Activated gamma-delta T cell treated with Interleukin-2 at 50 U/mL for 16 hours (primary cell): ENCODE data around the gene STRIP2.
"Not testable (repeated sequence)": the region's sequence is repeated elsewhere in the genome, so short reads cannot be mapped to it uniquely, and the experiment has no call there.

Source experiments
- DNase-seq: peaks from one replicate; pipeline ENCODE4 v3.0.0-alpha.2; 2020

STRIP2 gene

DNA sequence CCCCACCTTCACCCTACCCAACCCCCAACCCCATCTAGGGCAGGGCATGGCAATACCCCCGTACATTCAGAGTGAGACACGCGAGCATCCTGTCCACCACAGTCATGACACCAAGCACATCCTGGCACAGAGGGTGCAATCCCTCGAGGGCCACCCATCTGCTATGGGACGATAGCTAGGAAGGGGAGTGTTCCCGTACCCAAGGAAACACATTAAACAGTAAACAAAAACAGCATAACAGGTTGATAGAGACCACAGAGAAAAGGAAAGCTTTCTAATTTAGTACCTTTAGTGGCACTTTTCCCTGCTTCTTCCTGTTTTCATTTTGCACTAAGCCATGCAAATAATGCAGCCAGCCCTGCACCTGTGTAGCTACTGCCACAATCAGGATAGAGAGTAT, 65.8 kb downstream of the STRIP2 start:
- no peak for DNase-seq

DNA sequence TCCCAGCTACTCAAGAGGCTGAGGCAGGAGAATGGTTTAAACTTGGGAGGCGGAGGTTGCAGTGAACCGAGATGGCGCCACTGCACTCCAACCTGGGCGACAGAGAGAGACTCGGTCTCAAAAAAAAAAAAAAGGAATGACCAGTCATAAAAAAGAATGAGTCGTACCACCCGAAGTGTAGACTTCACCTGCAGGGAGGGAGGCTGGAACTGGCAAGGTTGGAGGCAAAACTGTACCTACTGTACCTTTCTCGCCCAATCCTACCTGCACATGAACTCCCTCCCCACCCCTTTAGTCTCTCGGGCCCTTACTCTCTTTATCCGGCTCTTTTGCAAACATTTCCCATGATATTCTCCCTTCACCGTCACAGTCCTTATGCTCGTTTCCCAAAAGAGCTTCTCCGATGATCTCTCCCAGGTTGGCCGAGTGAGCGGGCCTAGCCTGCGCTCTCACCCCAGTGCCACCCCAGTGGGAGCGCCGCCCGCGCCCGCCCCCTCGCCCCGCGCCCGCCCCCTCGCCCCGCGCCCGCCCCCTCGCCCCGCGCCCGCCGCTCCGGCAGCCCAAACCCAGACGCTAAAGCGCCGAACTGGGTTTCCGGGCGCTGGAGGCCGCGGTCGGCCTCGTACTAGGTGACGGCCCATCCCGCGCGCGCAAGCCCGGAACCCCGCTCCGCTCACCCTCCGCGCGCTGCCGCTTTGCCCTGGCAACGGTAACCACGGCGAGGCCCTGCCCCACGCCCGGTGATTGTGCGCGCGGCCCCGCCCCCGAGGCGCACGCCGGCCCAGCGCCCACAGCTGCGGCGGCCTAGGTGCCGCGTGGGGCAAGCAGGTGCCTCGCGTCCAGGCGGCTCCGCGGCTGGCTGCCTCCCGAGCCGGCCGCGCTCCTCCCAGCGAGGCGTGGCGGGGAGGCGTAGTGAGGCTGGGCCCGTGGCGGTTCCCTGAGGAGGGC, 67.8 kb downstream of the STRIP2 start, which contains the start of gene SMKR1:
Gene SMKR1, plus strand, starts transcription at position 772 of the 948 bp plus-strand sequence. CDS start 294 bp downstream, outside the sequence.
- DNase-seq: peak; percentile 91

DNA sequence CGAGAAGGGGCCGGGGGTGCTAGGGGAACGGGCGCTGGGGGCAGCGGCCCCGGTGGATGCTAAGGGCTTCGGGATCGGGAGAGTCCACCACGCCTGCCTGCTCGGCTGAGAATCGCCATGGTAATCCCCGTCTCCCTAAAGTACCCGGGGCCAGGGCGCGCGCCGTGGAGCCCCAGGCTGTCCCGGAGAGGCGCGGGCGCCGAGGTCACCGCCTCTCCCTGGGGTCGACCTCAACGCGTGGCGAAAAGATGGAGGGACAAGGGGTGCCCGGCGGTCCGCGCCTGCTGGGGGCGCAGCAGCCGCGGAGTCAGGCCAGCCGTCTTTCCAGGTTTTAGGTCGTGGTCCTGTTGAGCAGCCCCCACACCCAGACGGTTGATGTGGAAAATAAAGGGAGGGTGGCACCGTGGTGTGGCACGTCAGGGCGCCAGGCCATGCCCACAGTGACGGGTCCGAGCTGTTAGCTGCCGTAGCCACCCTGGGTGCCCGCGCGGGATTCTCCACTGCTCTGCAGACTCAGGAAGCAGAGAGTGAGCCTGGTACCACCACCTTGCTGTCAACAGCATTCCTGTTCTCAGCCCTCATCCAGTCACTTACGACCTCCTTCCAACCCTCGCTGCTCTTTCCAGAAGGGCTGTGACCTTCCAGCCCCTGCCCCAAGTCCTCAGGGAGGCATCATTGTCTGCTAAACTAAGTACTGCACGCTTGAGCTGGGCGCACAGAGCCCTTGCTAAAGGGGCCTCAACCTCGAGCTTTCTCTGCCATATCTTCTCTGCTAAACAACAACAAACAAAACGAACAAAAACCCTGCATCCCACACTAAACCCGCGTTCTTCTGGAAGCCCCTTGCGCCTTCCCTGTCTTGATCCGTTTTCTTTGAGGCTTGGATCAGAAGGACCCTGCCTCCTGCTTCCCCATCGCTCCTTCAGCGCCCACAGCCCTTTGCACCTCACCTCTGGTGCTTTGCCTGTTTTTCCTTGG, 68.8 kb downstream of the STRIP2 start:
- no peak for DNase-seq

DNA sequence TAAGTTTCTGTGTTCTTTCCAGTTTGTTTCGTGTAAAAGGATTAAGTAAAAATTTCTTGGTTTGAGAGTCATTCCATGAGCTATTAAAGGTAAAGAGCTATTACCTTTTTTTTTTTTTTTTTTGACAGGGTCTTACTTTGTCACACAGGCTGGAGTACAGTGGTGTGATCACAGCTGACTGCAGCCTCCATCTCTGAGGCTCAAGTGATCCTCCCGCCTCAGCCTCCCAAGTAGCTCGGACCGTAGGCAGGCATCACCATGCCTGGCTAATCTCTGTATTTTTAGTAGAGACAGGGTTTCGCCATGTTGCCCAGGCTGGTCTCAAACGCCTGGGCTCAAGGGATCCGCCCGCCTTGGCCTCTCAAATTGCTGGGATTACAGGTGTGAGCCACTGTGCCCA, 69.5 kb downstream of the STRIP2 start:
- DNase-seq: no peak

DNA sequence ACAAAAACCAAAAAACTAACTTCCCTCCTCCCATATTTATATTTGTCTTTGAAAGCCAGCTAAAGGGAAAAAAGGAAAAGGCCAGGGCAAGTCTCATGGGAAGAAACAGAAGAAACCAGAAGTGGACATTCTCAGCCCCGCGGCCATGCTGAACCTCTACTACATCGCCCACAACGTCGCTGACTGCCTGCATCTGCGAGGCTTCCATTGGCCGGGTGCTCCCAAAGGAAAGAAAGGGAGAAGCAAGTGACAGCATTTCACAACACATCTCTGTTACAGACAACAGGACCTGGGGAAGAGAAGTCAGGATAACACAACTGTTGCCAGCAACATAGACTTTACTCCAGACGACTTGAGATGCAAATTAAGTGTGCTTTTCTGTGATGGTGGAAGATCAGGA, 78.0 kb downstream of the STRIP2 start:
- DNase-seq: no peak

DNA sequence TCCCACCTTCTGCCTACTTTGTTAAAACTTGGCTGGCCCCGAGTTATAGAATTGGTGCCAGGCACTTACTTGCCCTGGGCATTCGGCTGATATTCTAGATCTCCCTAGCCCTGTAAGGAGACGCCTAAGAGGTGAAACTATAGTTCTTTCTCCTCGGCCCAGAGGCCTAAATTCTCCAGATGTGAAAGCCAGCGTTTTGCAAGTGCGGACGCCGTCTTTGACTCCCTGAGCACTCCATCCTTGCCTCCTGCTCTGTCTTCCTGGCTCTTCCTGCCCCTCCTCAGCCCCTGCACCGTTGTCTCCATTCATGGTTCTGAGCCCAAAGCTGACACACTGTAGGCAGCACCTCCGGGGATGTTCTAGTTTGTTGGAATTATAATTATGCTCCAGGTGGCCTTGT, 79.3 kb downstream of the STRIP2 start:
- DNase-seq: no peak

DNA sequence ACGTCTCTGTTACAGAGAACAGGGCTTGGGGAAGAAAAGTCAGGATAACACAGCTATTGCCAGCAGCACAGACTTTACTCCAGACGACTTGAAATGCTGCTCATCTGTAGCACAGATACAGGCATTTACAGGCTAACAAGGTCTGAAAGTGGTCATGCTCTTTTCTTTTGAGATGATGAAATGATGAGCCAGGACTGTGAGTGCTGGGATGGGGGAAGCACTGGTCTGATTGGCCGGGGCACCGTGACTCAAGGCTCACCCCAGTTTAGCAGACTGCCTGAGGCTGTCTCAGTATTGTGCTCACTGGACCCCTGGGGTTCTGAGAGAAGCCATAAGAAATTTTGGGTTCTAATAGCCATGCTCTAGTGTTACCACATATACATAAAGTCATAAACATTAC, 80.5 kb downstream of the STRIP2 start:
- no peak for DNase-seq

DNA sequence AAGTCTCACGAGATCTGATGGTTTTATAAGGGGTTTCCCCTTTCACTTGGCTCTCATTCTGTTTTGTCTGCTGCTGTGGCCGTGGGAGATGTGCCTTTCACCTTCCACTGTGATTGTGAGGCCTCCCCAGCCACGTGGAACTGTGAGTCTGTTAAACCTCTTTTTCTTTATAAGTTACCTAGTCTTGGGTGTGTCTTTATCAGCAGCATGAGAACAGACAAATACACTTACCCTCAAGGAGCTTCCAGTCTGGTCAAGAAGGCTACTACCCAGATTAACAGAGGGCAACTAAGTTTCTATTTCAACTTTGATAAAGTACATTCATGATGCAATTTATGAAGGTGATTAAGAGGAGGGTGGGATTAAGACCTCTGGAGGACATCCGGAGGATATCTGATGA, 81.1 kb downstream of the STRIP2 start:
- no peak for DNase-seq

DNA sequence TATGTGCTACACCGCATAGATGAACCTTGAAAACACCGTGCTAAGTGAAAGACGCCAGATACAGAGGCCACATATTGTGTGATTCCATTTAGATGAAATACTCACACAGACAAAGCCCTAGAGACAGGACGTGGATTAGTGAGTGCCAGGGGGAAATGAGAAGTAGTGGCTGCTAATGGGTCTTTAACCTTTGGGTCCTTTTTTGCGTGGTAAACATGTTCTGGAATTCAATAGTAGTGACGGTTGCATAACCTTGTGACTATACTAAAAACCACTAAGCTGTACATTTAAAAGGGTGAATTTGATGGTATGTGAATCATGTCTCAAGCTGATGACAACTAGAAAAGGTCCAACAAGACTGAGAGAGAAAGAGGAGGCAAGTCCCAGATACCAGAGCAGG, 83.7 kb downstream of the STRIP2 start:
- no peak for DNase-seq

DNA sequence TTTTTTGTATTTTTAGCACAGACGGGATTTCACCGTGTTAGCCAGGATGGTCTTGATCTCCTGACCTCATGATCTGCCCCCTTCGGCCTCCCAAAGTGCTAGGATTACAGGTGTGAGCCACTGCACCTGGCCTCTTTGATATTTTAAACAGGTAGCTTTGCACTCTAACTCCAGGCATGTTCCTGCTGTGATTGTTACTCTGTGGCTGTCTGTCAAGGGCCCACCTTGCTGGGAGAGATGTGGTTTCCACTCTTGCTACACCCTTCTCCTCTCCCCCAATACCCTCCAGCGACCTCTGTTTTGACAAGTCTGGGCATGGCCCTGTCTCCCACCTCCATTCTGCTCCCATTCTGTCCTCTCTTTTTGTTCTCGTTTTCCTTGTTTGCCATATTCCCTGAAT, 85.2 kb downstream of the STRIP2 start:
- no peak for DNase-seq

DNA sequence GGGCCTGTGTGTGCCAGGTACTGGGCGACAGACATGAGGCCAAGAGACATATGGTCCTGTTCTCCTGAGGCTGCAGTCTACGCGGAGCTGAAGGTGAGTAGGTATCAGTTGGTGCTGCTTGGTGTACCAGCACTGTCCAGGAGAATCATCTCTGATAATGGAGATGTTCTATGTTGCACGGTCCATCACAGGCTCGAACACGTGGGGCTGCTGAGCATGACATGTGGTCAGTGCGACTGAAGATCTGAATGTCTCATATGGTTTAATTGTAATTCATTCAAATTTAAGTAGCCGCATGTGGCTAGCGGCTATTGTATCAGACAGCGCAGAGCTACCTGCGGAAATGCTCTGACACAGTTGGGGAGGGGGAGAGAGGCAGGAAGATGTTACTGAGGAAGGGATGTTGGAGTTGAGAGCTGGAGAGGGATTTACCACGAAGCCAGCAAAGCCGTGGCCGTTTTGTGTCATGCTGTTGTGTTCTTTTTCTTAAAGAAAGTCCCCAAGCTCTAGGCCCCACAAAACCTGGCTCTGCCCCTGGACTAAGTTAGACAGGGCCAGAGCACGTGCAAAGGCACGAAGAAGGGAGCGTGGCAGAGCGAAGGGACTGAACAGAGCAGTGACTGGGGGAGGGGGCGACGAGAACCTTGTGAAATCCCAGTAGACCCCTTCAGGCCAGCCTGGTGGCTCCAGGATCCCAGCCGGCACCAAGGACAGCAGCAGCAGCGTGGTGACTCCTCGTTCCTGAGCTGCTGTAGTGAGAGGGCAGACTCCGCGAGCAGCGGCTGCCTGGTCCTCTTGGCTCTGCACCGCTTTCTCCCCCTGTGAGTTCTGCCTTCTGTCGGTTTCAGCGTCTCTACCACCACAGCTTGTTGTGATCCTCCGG, 88.1 kb downstream of the STRIP2 start:
- DNase-seq: no peak

DNA sequence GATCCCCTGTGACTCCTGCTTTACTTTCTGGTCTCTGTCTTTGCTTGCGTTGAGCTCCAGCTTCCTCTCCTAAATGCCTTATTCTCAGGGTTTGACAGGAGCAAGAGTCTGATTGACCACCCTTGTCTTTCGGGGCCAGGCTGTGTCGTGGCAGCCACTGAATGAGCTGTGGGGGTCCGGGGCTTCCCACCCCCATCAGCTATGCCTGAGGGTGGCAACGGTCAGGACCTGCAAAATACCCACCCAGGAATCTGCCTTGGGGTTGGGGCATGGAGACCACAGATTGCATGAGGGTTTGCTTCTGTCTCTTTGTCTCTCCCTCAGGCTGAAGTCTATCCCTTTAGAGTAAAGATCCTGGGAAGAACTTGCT, 88.7 kb downstream of the STRIP2 start:
- no peak for DNase-seq

DNA sequence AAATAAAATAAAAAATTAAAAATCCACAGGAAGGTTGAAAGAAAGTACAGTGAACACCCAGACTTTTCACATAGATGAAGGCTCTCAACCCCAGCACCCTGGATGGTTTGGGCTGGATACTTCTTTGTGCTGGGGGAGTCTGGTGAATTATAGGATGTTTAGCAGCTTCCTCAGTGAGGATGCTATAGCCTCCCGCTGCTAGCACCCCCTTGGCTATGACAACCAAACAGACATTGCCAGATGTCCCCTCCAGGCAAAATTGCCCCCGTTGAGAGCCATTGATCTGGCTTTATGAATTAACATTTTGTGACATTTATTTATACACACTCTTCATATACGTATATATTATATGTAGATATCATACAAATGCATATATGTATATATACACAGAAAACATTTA, 89.7 kb downstream of the STRIP2 start:
- DNase-seq: no peak

DNA sequence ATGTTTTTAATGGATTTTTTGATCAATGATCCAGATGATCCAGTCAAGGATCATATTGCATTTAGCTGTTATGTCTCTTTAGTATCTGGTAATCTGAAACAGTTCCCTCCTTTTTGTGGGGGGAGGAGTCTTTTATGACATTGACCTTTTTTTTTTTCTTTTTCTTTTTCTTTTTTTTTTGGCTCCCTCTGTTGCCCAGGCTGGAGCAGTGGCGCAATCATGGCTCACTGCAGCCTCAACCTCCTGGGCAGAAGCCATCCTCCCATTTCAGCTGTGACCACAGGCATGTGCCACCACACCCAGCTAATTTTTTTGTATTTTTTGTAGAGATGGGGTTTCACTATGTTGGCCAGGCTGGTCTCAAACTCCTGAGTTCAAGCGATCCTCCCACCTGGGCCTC, 90.2 kb downstream of the STRIP2 start:
- not testable (repeated sequence) for DNase-seq

DNA sequence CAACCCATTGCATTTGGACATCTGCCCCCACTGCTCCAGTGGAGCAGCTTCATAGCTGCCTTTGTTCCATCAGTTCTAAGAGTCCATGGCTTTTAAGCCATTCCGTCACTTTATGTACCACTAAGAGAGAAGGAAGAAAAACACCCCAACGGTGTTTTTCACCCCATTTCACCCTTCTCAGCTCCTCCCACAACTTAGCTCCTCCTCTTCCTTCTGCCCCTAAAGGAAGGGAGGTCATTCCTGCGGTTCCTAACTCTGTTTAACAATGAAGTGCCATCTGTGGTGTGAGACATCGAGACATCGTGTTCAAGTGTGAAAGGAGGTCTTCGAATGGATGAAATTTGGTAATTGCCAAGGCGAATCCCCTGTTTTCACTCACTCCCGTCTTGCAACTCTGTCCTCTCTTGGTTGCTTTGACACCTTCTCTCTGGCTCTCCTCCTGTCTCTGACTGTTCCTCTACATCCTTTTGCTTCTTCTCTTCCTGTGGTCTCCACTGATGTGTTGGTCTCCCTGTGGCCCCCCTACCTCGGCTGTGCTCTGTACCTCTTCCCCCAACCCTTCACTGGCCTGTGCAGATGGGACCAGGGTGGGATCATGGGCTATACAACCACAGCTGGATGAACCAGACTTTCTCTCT, 91.1 kb downstream of the STRIP2 start:
- DNase-seq: no peak

DNA sequence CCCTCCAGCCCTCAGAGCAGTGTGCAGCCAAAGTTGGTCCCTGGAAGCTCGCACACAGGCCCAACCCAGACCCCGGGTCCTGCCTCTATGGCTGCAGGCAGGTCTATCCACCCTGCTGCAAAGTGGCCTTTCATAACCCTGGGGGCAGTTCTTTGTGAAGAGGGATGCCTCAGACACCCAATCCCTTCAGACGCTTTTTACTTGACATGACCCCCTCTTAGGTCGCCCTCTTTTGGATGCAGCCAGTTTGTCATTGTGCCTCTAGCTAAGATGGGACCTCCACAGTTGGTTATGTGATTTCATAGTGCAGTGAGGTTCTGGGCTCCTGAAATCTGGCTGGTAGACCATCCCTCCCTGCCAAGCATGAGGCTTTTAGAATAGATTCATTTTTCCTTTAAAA, 95.4 kb downstream of the STRIP2 start:
- no peak for DNase-seq

DNA sequence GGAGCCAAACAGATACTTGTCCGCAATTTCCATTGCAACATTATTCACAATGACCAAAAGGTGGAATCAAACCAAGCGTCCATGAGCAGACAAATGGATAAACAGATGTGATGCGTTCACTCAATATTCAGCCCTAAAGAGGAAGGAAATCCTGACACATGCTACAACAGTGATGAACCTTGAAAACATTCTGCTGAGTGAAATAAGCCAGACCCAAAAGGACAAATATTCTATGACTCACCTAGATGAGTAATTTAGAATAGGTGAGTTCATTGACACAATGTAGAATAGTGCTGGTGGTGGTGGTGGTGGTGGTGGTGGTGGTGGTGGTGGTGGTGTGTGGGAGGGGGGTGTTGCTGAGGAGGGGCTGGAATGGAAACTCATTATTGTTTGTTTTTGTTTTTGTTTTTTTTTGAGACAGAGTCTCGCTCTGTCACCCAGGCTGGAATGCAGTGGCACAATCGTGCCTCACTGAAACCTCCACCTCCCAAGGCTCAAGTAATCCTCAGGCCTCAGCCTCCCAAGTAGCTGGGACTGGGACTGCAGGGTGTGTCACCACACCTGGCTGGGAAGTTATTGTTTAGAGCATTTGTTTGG, 96.7 kb downstream of the STRIP2 start:
- peak; percentile 27 for DNase-seq

DNA sequence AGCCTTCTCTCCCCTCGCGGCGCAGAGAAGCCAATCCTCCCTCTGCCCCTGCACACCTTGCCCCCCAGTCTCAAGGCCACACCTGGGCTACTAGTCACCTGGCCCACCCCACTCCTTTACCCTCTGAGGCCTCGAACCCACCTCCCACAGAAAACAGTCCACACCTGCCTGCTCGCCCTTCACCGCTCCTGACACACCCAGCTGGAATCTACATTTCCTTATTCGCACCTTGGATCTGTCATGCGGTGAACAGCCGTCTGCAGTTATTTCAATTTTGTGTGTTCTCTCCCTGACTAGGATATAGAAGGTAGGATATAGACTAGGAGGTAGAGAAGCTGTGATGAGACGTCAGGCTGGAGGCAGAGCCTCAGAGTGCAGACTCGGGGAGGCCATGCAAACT, 97.5 kb downstream of the STRIP2 start:
- no peak for DNase-seq

DNA sequence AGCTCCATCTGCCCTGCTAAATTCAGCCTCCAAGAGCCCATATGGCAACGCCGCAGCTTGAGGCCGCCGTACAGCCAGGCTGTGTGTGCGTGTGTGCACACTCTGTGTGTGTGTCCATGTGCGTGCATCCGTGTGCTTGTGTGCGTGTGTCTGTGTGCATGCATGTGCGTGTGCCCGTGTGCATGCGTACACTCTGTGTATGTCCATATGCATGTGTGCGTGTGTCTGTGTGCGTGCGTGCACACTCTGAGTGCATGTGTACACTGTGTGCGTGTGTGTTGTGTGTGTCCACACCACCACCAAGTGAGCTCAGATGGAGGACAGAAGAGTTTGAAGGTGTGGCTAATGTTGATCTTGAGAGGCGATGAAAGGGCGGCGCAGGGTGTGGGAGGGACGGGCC, 98.1 kb downstream of the STRIP2 start:
- DNase-seq: no peak

DNA sequence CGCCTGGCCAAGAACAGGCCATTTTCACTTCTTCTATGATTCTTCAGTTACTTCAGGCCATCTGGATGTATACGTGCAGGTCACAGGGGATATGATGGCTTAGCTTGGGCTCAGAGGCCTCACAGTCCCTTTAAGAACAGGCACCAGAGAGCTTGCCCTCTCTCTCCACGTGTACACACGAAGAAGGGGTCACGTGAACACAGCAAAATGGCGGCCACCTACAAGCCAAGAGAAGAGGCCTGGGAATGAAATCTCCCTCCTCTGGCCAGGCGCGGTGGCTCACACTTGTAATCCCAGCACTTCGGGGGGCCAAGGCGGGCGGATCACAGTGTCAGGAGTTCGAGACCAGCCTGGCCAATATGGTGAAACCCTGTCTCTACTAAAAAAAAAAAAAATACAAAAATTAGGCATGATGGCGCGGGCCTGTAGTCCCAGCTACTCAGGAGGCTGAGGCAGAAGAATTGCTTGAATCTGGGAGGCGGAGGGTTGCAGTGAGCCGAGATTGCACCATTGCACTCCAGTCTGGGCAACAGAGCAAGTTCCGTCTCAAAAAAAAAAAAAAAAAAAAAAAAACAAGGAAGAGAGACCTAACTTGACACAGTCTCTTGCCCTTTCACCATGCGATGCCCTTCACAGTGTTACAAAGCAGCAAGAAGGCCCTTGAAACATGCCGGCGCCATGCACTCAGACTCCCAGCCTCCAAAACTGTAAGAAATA, 100.5 kb downstream of the STRIP2 start:
- not testable (repeated sequence) for DNase-seq

DNA sequence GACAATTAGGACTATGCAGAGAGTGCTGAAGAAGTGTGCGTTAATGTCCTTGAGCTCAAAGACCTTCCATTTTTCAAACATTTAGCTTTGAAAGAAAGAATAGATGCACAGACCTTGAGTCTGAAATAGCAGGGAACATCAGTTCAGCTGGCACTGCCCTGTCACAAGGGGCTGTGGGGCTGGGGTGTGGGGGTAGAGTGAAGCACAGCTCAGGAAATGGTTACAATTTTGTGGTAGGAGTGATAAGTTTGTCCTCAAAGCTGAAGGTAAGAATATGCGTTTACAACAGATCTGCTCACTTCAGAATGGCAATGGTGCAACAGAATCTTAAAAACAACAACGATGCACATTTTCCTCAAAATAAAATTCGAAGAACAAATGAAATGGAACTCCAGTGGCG, 101.7 kb downstream of the STRIP2 start:
- DNase-seq: peak; percentile 43
